Breast epithelium (tissue), 4 donors: ENCODE measurements around the gene APBB2. TPM values are rescaled to one million over a fixed set of nuclear protein-coding genes. Genes with fewer than 3 reads are reported as not detected.

Source experiments
- DNase-seq, 2 donors: peaks; one replicate each; pipeline ENCODE4 v3.0.0-alpha.2; 2019; ENCODE audit warnings: low spot score in 2 of 2
- H3K27ac ChIP-seq, 2 donors: fragments of 200-600 bp; sonication (generic) in 1 of 2; one replicate each; pipeline ENCODE4 v1.5.1; 2016 to 2019; ENCODE audit warnings: mild to moderate bottlenecking in 1 of 2
- H3K27me3 ChIP-seq, 2 donors: fragments of 200-600 bp; sonication (generic) in 1 of 2; one replicate each; pipeline versions ENCODE4 v1.5.1 to v1.6.0; 2017 to 2019; ENCODE audit warnings: control low read depth in 1 of 2, mild to moderate bottlenecking in 1 of 2
- H3K36me3 ChIP-seq: fragments of 200-600 bp; one replicate; pipeline ENCODE4 v1.5.1; 2019
- H3K4me1 ChIP-seq, 2 donors: fragments of 200-600 bp; sonication (generic); one replicate each; pipeline ENCODE4 v1.5.1; 2016 to 2019; ENCODE audit warnings: control low read depth in 1 of 2
- H3K4me3 ChIP-seq, 3 donors: fragments of 200-600 bp; sonication (generic); 1 replicate in 2 of 3; 2 replicates in 1 of 3; pipeline ENCODE4 v1.5.1; 2016 to 2019; ENCODE audit warnings: mild to moderate bottlenecking in 3 of 3, moderate library complexity in 2 of 3
- H3K9me3 ChIP-seq, 2 donors: fragments of 200-600 bp; sonication (generic) in 1 of 2; one replicate each; pipeline ENCODE4 v1.5.1; 2016 to 2019; ENCODE audit warnings: control low read depth in 1 of 2
- CTCF ChIP-seq, 3 donors: fragments of 450-650 bp; IDR thresholded peaks; one replicate each; pipeline ENCODE4 v1.5.1; 2016 to 2017; ENCODE audit warnings: antibody characterized with exemption in 3 of 3, mild to moderate bottlenecking in 3 of 3, moderate library complexity in 3 of 3
- POLR2A ChIP-seq: fragments of 450-650 bp; IDR thresholded peaks from one replicate; pipeline ENCODE4 v1.6.1; 2016; ENCODE audit warnings: antibody characterized with exemption, mild to moderate bottlenecking, moderate library complexity
- POLR2AphosphoS5 ChIP-seq, 3 donors: sonication (generic); formaldehyde crosslinking; IDR thresholded peaks; one replicate each; pipeline ENCODE4 v1.6.1; 2017; ENCODE audit warnings: antibody characterized with exemption in 3 of 3
- intact Hi-C: fragments of 100-400 bp; cut with DNase I; formaldehyde crosslinking; loops from one replicate; pipeline ENCODE4 v1.15.1; 2023; ENCODE audit warnings: low total_unique reads
- total RNA-seq, 3 donors: library from RNA; depleted of rRNA; stranded (reverse); fragments of >200 nt; gene quantifications; one replicate each; pipeline ENCODE4 v1.1.0, GENCODE V29; 2016

APBB2 gene
- total RNA-seq, 3 donors from 2014 or later: 87.4 to 192 (median 153) TPM

DNA sequence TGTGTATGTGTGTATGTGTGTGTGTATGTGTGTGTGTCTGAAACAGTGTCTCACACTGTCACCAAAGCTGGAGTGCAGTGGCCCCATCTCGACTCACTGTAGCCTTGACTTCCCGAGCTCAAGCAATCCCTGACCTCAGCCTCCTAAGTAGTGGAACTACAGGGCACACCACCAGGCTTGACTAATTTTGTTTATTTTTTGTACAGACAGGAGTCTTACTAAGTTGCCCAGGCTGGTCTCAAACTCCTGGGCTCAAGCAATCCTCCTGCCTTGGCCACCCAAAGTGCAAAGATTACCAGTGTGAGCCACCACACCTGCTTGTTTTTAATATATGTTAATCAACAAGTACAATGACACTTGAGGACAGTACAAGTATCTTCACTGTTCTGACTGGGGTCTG is 92.4 kb downstream of the APBB2 start:
- Histone ChIP-seq H3K9me3 (no peaks in the 10 kb centered on the region), H3K4me1 (peaks cover 0 to 20% of the 10 kb centered on the region in 2 donors), H3K27me3 (no peaks in the 10 kb centered on the region), H3K27ac (peak overlapping the region; percentile 64 to 79), H3K36me3 (no peaks in the 10 kb centered on the region), H3K4me3 (no peak overlapping the region)
- TF ChIP-seq CTCF (IDR thresholded peaks at IDR 0.05) (no peak), POLR2AphosphoS5 (IDR thresholded peaks at IDR 0.05) (no peak), POLR2A (no peak)
- no peak for DNase-seq
- intact Hi-C loops: no loop called here

DNA sequence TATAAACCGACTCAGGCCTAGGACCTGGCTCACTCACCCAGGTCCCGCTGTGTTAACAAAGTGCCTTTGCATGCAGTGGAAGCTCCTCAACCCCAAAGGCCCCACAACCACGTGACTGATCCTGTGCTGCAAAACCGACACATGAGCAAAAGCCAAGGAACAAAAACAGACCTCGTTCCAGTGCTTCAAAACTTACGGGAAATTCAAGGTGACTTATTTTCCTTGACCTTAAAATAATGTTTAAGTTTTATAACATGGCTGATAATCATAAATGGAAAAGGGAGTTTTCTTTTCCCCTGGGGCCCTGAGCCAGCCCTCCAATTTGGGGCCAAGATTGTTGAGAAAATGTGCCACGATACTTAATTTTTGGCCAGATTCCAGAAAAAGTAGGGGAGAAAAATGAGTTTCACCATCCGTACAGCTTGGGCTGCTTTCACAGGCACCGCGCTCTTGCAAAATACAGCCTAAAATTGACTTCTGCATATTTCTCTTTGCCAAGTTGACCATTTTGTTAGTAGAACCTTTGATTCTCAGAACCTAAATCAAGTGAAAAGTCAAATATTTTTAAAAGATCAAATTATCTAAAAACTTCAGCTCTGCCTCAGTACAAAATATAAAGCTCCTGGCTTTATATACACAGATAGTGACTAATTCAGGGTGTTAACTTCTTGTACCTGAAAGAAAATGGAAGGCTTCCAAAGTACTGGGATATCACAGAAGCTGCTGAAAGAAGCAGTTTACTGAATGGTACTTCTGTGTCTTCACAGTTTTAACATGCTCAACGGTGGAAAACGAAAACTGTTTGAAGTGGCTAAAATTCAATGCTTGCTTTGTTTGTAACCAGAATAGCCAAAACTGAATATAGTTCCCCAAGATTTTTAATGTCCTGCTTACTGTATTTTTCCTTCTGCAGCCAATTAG is 93.8 kb downstream of the APBB2 start:
- Histone ChIP-seq H3K27ac (peak overlapping the region; percentile 64 to 79), H3K4me3 (peak overlapping the region in 2 of 3 donors; percentile 14 to 21), H3K9me3 (no peaks in the 10 kb centered on the region), H3K36me3 (no peaks in the 10 kb centered on the region), H3K4me1 (peaks cover 0 to 20% of the 10 kb centered on the region in 2 donors), H3K27me3 (no peaks in the 10 kb centered on the region)
- peak in 2 of 3 donors; percentile 10 to 73 for TF ChIP-seq POLR2AphosphoS5 (IDR thresholded peaks at IDR 0.05)
- TF ChIP-seq POLR2A: no peak
- TF ChIP-seq CTCF (IDR thresholded peaks at IDR 0.05): no peak
- intact Hi-C loops: no loop called here
- DNase-seq: peak in 1 of 2 donors; percentile 54

DNA sequence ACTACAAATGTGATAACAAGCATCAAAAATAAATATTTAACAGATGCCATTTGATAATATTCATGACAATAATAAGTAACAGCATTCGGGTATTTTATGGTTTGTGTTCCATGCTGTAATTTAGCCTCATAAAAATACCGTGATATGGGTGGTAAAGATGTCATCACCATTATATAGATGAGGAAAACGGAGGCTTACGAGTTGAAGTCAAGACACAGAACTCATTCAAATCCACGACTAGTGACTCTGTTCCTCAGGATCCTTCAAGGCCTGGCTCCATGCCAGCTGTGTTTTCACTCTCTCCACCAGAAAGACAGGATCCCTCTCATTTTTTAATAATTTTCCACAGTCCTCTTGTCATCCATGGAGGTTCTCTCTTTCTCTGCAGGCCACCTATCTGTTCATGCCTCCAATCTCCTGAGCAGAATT is 94.5 kb downstream of the APBB2 start:
- DNase-seq: no peak
- Histone ChIP-seq H3K36me3 (no peaks in the 10 kb centered on the region), H3K27me3 (no peaks in the 10 kb centered on the region), H3K9me3 (no peaks in the 10 kb centered on the region), H3K4me3 (peak overlapping the region in 2 of 3 donors; percentile 14 to 21), H3K27ac (peak overlapping the region; percentile 64 to 79), H3K4me1 (peaks cover 0 to 20% of the 10 kb centered on the region in 2 donors)
- TF ChIP-seq POLR2AphosphoS5 (IDR thresholded peaks at IDR 0.05) (no peak), CTCF (IDR thresholded peaks at IDR 0.05) (no peak), POLR2A (no peak)
- intact Hi-C loops: no loop called here

GRCh38 chr4:41111791-41112190 is 102.6 kb downstream of the APBB2 start:
- Histone ChIP-seq H3K9me3 (no peaks in the 10 kb centered on the region), H3K4me3 (no peak overlapping the region), H3K4me1 (no peaks in the 10 kb centered on the region), H3K36me3 (no peaks in the 10 kb centered on the region), H3K27ac (no peak overlapping the region), H3K27me3 (no peaks in the 10 kb centered on the region)
- intact Hi-C loops: no loop called here
- no peak for TF ChIP-seq POLR2AphosphoS5 (IDR thresholded peaks at IDR 0.05)
- TF ChIP-seq POLR2A: no peak
- TF ChIP-seq CTCF (IDR thresholded peaks at IDR 0.05): no peak
- no peak for DNase-seq

GRCh38 chr4:41110050-41110449 is 104.3 kb downstream of the APBB2 start:
- DNase-seq: no peak
- intact Hi-C loops: no loop called here
- no peaks in the 10 kb centered on the region for H3K27me3 ChIP-seq
- H3K4me1 ChIP-seq: no peaks in the 10 kb centered on the region
- no peaks in the 10 kb centered on the region for H3K9me3 ChIP-seq
- no peaks in the 10 kb centered on the region for H3K36me3 ChIP-seq
- TF ChIP-seq POLR2AphosphoS5 (IDR thresholded peaks at IDR 0.05) (no peak), CTCF (IDR thresholded peaks at IDR 0.05) (no peak), POLR2A (no peak)
- H3K27ac ChIP-seq: no peak overlapping the region
- no peak overlapping the region for H3K4me3 ChIP-seq
